HG03159 (cell line): ENCODE measurements around the gene MECP2.
"Not testable (repeated sequence)": the region's sequence is repeated elsewhere in the genome, so short reads cannot be mapped to it uniquely, and the experiment has no call there.

Source experiments
- ATAC-seq: cut with Tn5 transposase; IDR thresholded peaks from one replicate; pipeline ENCODE4 v1.9.1; 2021; ENCODE audit warnings: mild to moderate bottlenecking, moderate library complexity; ENCODE audit not compliant: unreplicated experiment

MECP2 gene

GRCh38 chrX:153999359-154000037 lies 98.0 kb downstream of the MECP2 start:
- ATAC-seq, result no peak

GRCh38 chrX:153995504-153995903 lies 102.0 kb downstream of the MECP2 start:
- ATAC-seq, result no peak

- ATAC-seq, result not testable (repeated sequence)
These were observed 103.1 kb downstream of the MECP2 start for GRCh38 chrX:153994398-153994797.

GRCh38 chrX:153993978-153994377 lies 103.5 kb downstream of the MECP2 start:
- no peak for ATAC-seq

GRCh38 chrX:153993079-153993478 lies 104.4 kb downstream of the MECP2 start:
- ATAC-seq, result no peak

- ATAC-seq, result no peak
These were observed 105.3 kb downstream of the MECP2 start for GRCh38 chrX:153992180-153992579.

DNA sequence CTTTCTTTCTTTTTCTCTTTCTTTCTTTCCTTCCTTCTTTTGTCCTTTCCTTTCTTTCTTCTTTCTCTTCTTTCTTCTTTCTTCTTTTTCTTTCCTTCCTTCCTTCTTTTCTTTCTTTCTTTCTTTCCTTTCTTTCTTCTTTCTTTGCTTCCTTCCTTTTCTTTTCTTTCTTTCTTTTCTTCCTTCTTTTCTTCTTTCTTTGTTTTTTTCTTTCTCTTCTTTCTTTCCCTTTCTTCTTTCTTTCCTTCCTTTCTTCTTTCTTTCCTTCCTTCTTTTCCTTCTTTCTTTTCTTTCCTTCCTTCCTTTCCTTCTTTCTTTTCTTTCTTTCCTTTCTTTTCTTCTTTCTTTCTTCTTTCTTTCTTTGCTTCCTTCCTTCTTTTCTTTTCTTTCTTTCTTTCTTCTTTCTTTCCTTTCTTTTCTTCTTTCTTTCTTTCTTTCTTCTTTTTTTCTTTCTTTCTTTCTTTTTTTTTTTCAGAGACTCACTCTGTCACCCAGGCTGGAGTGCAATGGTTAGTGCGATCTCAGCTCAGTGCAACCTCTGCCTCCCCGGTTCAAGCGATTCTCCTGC lies 106.4 kb downstream of the MECP2 start:
- no peak for ATAC-seq

DNA sequence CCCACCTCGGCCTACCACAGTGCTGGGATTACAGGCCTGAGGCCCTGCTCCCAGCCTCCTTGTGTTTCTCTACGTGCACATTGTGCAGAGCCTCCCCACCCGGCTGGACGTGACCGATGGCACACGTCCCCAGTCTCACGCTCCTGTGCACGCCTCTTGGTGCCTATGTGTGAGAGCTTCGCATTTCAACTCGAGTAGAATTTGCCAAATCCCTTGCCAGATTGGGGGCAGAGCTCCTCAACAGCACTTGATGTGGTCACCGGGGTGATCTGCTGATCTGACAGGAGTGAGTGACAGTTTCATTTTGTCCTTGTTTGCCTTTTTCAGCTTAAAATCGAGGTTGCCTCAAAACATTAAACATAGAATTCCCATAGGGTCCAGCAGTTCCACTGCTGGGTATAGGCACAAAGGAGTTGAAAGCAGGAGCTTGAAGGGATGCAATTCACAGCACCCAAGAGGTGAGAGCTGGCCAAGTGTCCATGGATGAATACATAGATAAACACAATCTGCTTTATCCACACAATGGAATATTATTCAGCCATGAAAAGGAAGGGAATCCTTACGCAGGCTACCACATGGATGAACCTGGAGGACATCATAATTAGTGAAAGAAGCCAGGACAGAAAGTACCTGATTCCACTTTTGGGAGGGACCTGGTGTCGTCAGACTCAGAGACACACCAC lies 107.4 kb downstream of the MECP2 start:
- no peak for ATAC-seq

DNA sequence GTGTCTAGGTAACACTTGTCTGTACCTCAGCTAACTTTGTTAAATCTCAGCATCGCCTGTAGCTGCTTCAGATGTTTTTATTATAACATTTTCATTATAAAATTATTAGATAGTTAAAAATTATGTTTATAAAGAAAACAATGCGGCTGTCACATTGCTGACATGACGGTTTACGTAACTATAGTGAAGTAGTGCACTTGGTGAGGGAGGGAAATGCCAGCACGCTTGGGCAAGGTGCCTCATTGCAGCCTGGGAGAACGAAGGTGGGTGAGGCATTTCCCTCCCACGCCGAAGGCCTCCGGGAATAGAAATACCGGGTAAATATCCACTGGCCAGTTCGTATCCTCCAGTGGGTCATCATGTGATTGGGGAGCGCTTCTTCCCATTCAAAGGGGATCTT lies 109.0 kb downstream of the MECP2 start:
- ATAC-seq, result no peak

- ATAC-seq, result no peak
These were observed 113.0 kb downstream of the MECP2 start for GRCh38 chrX:153984351-153985178.

GRCh38 chrX:153983321-153983801 lies 114.2 kb downstream of the MECP2 start:
- ATAC-seq, result no peak

DNA sequence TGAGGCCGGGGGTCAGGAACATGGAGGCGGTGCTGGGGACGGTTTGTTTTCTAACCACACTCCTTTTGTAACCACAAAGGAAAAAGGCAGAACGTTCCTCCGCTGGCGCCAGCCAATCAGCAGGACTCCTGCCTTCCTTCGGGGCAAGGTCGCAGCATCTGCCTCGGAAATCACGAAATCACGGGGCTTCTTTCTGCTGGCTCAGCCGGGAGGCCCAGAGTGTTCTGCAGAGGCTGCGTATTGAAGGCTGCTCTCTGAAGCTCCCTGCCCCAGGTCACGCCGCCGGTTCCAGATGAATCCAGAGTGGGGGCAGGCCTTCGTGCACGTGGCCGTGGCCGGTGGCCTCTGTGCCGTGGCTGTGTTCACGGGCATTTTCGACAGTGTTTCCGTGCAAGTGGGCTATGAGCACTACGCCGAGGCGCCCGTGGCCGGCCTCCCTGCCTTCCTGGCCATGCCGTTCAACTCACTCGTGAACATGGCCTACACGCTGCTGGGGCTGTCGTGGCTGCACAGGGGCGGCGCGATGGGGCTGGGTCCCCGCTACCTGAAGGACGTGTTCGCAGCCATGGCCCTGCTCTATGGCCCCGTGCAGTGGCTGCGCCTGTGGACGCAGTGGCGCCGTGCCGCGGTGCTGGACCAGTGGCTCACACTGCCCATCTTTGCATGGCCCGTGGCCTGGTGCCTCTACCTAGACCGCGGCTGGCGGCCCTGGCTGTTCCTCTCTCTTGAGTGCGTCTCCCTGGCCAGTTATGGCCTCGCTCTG lies 115.6 kb downstream of the MECP2 start:
- ATAC-seq, result no peak

- ATAC-seq, result no peak
These were observed 116.3 kb downstream of the MECP2 start for GRCh38 chrX:153981231-153981630.

GRCh38 chrX:153980394-153980793 lies 117.1 kb downstream of the MECP2 start:
- ATAC-seq, result not testable (repeated sequence)

DNA sequence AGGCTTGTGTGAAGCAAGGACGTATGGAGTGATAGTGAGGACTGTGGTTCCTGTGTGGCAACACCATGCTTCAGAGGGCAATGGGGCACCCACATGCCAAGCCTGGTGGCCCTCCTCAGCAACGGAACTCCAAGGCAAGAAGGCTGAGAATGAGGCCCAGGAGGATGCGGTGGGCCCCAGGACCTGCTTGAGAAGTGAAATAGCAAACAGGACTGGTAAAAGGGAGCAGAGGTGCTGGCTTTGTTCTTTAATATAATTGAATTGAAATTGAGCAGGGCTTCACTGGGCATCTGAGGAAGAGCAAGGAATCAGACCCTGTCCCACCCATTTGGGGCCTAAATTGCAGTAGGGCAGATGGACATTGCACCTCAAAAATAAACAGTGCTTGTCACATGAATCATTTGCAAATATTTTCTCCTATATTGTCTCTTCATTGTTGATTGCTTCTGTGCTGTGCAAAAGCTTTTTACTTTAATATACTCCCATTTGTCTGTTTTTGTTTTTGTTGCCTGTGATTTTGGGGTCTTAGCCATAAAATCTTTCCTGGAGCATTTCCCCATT lies 122.7 kb downstream of the MECP2 start:
- no peak for ATAC-seq

- ATAC-seq, result no peak
These were observed 123.4 kb downstream of the MECP2 start for GRCh38 chrX:153974003-153974725.

- ATAC-seq, result no peak
These were observed 124.2 kb downstream of the MECP2 start for GRCh38 chrX:153973127-153974002.

- peak; percentile 46 for ATAC-seq
These were observed 125.0 kb downstream of the MECP2 start, which contains the start of gene TMEM187 for GRCh38 chrX:153972368-153973126. TSS of gene TMEM187 (plus strand) at chrX:153972754. CDS start at chrX:153982063, 9,309 bp downstream.
